ENCODE results near the gene ATP9B.
"Not testable (repeated sequence)": the region's sequence is repeated elsewhere in the genome, so short reads cannot be mapped to it uniquely, and the experiment has no call there.

ATP9B gene

GRCh38 chr18:79245517-79246001 is 176.4 kb downstream of the ATP9B start:
- no peak for DNase-seq

DNA sequence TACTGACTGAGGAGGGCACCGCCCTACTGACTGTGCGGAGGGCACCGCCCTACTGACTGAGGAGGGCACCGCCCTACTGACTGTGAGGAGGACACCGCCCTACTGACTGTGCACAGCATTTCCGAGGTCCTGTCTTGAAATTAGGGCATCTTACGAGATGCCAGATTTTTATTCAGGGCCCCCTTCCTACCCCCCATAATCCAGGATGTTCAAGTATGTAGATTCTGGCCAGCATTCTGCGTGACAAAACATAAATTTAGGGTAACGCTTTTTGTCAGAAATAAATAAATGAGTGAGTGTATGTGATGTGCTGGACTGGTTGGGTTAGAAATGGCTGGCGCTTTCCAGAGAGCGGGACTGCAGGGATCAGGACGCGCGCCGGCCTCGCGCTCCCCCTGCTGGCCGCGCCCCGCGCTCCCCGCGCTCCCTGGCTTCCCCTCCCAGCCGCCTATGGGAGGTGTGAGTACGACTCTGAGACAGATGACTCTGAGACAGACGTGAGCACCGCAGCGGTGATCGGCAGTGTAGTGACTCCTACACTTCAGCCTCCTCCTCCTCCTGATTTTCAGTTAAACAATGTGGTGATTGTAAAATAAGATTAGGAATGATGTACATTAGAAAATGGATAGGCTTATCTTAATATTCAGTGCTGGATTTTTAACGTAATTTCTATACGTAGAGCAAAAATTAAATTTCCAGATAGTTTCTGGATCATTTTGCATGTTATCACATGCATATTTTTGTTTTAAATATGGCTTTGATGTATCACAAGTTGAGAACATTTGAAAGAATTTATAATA is 177.3 kb downstream of the ATP9B start:
- peak; percentile 73 for DNase-seq

DNA sequence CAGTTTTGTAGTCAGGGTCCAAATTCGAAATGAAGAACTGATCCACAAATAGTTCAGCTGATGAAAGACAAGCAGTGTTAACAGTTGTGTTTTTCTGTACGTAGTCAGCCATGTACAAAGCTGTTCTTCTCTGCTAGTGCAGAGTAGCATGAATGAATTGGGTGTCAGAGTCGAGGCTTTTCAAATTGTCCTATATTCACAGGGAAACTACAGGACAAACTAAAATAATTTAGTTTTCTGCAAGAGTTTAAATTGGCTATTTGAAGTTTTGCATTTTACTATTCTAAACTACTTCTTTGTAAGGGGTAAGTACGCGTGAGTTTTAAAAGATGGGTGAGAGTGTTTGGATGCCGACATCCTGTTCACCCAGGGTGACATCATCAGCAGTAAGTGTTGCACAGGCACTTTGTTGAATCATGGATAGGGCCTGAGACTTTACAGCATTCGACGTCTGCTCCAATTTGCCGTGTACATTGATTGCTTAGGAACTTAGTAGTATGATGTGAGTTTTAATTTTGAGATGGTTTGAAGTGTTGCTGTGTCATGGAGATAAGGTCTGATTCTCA is 179.4 kb downstream of the ATP9B start:
- no peak for DNase-seq

GRCh38 chr18:79250301-79250981 is 181.2 kb downstream of the ATP9B start:
- no peak for DNase-seq

DNA sequence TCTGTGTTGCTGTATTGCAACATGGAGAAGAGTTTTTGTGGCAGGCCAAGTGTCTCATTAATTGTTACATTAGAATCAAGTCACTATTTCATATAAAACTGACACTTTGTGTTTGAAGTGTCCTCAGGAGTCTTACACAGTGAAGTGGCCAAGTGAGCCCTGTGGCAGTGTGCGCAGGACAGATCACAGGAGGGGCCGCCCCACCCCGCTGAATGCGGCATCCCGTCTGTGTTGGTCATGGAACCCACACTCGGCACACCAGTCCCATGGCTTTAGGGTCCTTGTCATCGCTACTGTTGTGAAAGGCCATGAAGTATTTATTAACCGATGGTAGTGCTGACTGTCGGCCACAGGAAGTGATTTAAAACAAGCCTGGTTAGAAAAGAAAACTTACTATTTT is 181.8 kb downstream of the ATP9B start:
- DNase-seq, result no peak

DNA sequence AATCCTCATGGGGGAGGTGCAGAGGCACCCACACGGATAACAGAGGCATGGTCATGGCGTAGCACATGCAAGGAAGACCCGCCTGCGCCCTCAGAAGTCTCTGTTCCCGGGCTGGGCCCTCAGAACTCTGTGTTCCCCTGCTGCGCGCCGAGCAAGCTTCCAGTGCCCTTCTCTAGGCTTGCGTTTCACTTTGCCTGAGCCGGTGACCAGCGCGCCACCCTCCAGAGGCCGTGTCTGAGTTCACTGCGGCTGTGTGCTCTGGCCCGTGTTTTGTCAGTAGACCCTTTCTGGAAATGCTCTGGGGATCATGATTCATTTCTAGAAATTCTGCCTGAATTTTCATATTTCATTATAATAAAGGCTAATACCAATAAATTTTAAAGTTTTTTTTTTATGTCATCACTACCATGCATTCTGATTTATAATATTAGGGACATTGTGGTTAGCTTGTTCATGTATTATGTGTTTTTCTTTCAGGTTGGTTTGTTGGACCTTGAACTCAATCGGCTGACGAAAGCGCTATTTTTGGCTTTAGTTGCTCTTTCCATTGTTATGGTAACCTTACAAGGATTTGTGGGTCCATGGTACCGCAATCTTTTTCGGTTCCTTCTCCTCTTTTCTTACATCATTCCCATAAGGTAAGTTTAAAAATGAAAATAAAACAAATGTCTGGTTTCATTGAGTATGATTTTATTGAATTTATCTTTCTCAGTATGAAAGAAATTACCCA is 183.9 kb downstream of the ATP9B start:
- DNase-seq, result no peak

- DNase-seq, result no peak
Measured at GRCh38 chr18:79257480-79257879, 188.3 kb downstream of the ATP9B start.

DNA sequence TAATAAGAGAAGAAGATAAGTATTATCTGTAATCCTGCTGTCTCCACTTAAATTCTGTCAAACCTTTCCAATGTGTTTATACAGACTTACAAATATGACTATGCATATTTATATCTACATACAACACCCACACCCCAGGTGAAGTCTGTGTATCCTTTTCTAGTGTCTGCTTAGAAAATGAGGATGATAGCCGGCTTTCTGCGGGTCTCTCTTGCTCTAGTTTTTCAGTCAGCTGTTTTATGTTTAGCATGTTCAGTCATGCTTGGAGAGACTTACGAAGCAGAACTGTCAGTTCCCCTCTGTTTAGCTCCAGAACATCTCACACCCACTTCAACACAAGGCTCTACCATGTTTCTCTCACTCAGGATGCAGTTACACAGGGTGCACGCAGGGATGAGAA is 189.3 kb downstream of the ATP9B start:
- no peak for DNase-seq

GRCh38 chr18:79259218-79259617 is 190.0 kb downstream of the ATP9B start:
- DNase-seq, result no peak

DNA sequence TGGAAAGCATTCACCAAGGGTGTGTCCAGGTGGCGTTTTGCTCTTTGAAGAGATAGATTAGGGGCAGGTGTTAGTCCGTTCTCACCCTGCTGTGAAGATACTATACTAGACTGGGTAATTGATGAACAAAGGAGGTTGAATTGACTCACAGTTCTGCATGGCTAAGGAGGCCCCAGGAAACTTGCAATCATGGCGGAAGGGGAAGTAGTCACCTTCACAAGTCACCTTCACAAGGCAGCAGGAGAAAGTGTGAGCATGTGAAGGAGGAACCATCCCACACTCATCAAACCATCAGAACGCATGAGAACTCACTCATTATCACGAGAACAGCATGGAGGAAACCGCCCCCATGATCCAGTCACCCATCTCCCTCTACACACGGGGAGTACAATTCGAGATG is 190.8 kb downstream of the ATP9B start:
- no peak for DNase-seq

DNA sequence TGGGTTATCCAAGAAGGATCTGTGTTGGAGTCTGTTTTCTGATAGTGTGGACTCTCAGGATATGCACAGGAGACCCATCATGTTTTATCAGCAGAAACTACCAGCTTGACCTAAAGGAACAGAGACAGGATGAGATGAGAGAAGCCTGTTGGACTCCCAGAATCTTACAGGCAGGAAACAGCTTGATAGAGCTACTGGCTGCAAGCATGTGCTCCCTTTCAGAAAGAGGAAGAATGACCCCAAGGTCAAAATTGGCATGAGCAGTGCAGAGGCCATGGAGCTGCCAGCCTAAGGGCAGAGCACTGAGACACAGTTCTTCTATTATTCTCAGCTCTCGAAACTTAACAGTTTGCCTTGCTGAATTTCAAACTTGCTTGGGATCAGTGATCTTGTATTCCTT is 191.3 kb downstream of the ATP9B start:
- no peak for DNase-seq

DNA sequence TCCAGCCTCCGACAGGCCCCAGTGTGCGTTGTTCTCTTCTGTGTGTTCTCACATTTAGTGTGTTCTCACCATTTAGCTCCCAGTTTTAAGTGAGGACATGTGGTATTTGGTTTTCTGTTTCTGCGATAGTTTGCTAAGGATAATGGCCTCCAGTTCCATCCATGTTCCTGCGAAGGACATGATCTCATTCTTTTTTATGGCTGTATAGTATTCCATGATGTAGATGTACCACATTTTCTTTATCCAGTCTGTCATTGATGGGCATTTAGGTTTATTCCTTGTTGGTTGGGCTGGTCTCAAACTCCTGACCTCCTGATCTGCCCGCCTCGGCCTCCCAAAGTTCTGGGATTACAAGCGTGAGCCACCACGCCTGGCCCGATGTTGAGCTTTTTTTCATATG is 195.9 kb downstream of the ATP9B start:
- DNase-seq, result not testable (repeated sequence)

DNA sequence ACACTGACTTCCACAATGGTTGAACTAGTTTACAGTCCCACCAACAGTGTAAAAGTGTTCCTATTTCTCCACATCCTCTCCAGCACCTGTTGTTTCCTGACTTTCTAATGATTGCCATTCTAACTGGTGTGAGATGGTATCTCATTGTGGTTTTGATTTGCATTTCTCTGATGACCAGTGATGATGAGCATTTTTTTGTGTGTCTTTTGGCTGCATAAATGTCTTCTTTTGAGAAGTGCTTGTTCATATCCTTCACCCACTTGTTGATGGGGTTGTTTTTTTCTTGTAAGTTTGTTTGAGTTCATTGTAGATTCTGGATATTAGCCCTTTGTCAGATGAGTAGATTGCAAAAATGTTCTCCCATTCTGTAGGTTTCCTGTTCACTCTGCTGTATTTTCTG is 202.6 kb downstream of the ATP9B start:
- DNase-seq, result not testable (repeated sequence)

GRCh38 chr18:79272916-79273315 is 203.7 kb downstream of the ATP9B start:
- no peak for DNase-seq

DNA sequence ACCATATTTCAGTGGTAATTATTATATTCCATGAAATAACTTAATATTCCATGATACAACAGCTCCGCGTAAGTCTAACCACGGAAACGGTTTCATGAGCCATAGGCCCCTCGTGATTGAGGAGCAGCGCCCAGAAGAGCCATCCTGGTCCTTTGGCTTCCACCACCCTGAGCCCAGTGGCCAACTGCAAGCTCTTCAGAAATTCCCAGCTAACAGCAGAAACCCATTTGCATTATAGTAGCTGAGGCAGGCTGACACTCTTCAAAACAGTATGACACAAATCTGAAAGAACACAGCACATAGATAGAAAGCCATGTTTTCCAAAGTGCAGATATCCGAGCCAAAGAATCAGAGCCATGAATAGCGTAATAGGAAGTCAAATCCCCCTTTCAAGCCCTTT is 205.6 kb downstream of the ATP9B start:
- no peak for DNase-seq

DNA sequence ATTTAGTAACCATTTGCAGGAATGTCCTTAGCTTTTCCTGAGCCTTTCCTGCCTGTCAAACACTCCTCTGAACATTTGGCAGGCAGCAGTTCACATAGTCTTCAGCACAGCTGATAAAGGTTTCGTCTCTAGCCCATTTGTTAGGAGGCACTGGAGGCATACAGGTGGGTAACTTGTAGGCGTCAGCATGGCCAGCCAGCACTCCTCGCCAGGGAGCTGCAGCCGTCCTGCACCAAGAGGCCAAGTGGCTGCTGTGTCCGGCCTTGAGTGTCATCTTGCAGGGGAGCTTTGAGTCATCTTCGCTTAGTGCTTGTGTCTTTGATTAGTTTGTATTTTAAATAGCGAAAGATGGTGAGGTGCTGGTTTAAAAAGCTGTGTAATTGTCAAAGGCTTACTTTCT is 206.3 kb downstream of the ATP9B start:
- DNase-seq, result no peak

GRCh38 chr18:79275992-79276391 is 206.8 kb downstream of the ATP9B start:
- DNase-seq, result no peak

DNA sequence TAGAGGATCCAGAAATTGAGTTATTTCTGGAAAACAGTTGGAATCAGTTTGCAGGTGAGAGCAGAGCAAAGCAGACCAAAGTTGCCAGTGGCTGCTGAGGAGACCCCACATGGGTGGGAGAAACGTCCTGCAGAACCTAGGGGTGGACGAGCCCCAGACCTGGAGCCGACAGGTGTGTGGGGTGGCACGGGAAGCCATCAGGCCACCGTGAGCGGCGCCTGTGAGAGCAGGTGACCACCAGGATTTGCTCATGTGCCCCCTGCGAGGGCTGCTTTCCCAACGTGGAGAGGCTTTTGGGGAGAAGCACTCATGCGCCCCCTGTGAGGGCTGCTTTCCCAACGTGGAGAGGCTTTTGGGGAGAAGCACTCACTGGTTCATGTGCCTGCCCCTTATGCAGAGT is 209.7 kb downstream of the ATP9B start:
- no peak for DNase-seq

GRCh38 chr18:79283131-79283810 is 214.1 kb downstream of the ATP9B start:
- no peak for DNase-seq

DNA sequence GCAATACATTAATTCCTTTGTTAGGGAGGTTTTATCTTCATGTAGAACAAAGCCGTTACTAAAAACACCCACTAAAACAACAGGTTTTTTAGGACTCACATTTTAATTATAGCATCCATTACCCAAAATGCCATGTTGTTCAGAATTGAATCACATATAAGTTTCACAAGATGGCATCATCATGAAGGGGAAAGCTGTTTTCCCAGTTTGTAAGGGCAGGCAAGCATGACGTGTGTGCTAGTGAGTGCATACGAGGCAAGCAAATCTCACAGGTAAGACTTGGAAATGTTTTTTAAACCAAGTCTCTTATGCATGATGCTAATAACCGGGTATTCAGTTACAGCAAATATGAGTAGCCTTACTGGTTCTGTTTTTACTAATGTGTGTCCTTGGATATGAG is 214.7 kb downstream of the ATP9B start:
- DNase-seq, result no peak

- not testable (repeated sequence) for DNase-seq
Measured at GRCh38 chr18:79285191-79285590, 216.0 kb downstream of the ATP9B start.

DNA sequence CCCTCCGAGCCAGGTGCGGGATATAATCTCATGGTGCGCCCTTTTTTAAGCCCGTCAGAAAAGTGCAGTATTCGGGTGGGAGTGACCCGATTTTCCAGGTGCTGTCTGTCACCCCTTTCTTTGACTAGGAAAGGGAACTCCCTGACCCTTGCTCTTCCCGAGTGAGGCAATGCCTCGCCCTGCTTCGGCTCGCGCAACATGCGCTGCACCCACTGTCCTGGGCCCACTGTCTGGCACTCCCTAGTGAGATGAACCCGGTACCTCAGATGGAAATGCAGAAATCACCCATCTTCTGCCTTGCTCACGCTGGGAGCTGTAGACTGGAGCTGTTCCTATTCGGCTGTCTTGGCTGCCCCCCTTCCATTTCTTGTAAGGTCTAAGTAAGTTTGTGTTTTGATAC is 221.2 kb downstream of the ATP9B start:
- DNase-seq, result not testable (repeated sequence)

DNA sequence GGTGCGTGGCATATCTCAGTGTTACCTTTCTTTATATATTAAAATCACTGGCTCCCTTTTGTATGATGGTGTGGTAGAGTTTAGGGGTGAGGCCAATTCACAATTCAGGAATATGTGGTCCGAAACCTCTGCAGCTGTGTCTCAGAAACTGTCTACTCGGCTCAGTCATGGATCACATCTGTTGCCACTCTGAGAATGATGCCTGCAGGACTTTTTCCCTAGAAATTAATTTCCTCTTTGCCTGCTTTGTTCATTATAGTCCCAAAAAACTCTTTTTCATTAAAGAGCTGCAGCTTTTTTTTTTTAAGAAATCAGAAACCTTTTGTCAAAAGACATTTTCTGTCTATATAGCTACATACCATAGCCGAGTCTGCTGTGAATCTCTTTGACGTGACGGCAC is 221.7 kb downstream of the ATP9B start:
- DNase-seq, result no peak
